ENCODE results near the gene SMCHD1. TPM values are rescaled to one million over a fixed set of nuclear protein-coding genes. Genes with fewer than 3 reads are reported as not detected.

The SMCHD1 gene
- total RNA-seq, 6 experiments from 2014 or later = 19.4 to 30.4 (median 26.4) TPM

- H3K4me1 Mint-ChIP-seq (ENCODE audit: low read depth) = peaks cover 31% of the 10 kb centered on the region
Observed at GRCh38 chr18:2716394-2717326, 61.1 kb downstream of the SMCHD1 start.

GRCh38 chr18:2717407-2717806, 61.9 kb downstream of the SMCHD1 start:
- Mint-ChIP-seq H3K4me1 (ENCODE audit: low read depth) (peaks cover 29% of the 10 kb centered on the region), H3K27me3 (ENCODE audit: insufficient read depth) (peaks cover 1% of the 10 kb centered on the region; the same call in 1 of the 2 replicates), H3K27ac (no peak overlapping the region), H3K4me3 (no peak overlapping the region), H3K36me3 (ENCODE audit: low read depth) (peaks cover 29% of the 10 kb centered on the region), H3K9me3 (no peaks in the 10 kb centered on the region)
- TF ChIP-seq CTCF (IDR thresholded peaks at IDR 0.05) = no peak
- no peak for DNase-seq

More at GRCh38 chr18:2716394-2717326, 61.1 kb downstream of the SMCHD1 start:
- no peak for TF ChIP-seq CTCF (IDR thresholded peaks at IDR 0.05)
- Mint-ChIP-seq H3K9me3 (no peaks in the 10 kb centered on the region), H3K27me3 (ENCODE audit: insufficient read depth) (peaks cover 1% of the 10 kb centered on the region; the same call in 1 of the 2 replicates), H3K27ac (peak overlapping the region; percentile 58), H3K4me3 (no peak overlapping the region), H3K36me3 (ENCODE audit: low read depth) (peaks cover 37% of the 10 kb centered on the region)
- DNase-seq = no peak

GRCh38 chr18:2719040-2719439, 63.5 kb downstream of the SMCHD1 start:
- H3K27me3 Mint-ChIP-seq (ENCODE audit: insufficient read depth) = peaks cover 1% of the 10 kb centered on the region; the same call in 1 of the 2 replicates
- no peak overlapping the region for H3K27ac Mint-ChIP-seq
- H3K36me3 Mint-ChIP-seq (ENCODE audit: low read depth) = peaks cover 23% of the 10 kb centered on the region
- no peak for DNase-seq
- no peak for TF ChIP-seq CTCF (IDR thresholded peaks at IDR 0.05)
- H3K4me3 Mint-ChIP-seq = no peak overlapping the region
- no peaks in the 10 kb centered on the region for H3K9me3 Mint-ChIP-seq
- H3K4me1 Mint-ChIP-seq (ENCODE audit: low read depth) = peaks cover 32% of the 10 kb centered on the region

GRCh38 chr18:2723207-2723606, 67.7 kb downstream of the SMCHD1 start:
- Mint-ChIP-seq H3K9me3 (no peaks in the 10 kb centered on the region), H3K36me3 (ENCODE audit: low read depth) (peaks cover 6% of the 10 kb centered on the region), H3K27me3 (ENCODE audit: insufficient read depth) (peaks cover 1% of the 10 kb centered on the region; the same call in 1 of the 2 replicates), H3K4me1 (ENCODE audit: low read depth) (peaks cover 14% of the 10 kb centered on the region), H3K27ac (no peak overlapping the region), H3K4me3 (no peak overlapping the region)
- no peak for TF ChIP-seq CTCF (IDR thresholded peaks at IDR 0.05)
- DNase-seq = no peak

- no peak overlapping the region for H3K4me3 Mint-ChIP-seq
- H3K27ac Mint-ChIP-seq = no peak overlapping the region
- TF ChIP-seq CTCF (IDR thresholded peaks at IDR 0.05) = no peak
- no peaks in the 10 kb centered on the region for H3K9me3 Mint-ChIP-seq
- no peak for DNase-seq
- H3K4me1 Mint-ChIP-seq (ENCODE audit: low read depth) = peaks cover 5% of the 10 kb centered on the region
- H3K36me3 Mint-ChIP-seq (ENCODE audit: low read depth) = peaks cover 26% of the 10 kb centered on the region
- H3K27me3 Mint-ChIP-seq (ENCODE audit: insufficient read depth) = no peaks in the 10 kb centered on the region
Observed at GRCh38 chr18:2729757-2730156, 74.2 kb downstream of the SMCHD1 start.

All from HFFc6 (cell line).